ENCODE measurements around the gene C19orf12. TPM values are rescaled to one million over a fixed set of nuclear protein-coding genes. Genes with fewer than 3 reads are reported as not detected.

The C19orf12 gene
- total RNA-seq, 1 donor from 2014 or later, result 14.2 TPM

- intact Hi-C loops (cut with DNase I), result no loop called here
- DNase-seq (ENCODE audit: extremely low spot score in 2 of 2), result no peak
- TF ChIP-seq POLR2A (IDR thresholded peaks at IDR 0.05) (no peak), POLR2AphosphoS5 (IDR thresholded peaks at IDR 0.05; ENCODE audit: insufficient read depth in 1 of 2, low read depth in 1 of 2) (no peak)
- TF ChIP-seq, protein P1, sequence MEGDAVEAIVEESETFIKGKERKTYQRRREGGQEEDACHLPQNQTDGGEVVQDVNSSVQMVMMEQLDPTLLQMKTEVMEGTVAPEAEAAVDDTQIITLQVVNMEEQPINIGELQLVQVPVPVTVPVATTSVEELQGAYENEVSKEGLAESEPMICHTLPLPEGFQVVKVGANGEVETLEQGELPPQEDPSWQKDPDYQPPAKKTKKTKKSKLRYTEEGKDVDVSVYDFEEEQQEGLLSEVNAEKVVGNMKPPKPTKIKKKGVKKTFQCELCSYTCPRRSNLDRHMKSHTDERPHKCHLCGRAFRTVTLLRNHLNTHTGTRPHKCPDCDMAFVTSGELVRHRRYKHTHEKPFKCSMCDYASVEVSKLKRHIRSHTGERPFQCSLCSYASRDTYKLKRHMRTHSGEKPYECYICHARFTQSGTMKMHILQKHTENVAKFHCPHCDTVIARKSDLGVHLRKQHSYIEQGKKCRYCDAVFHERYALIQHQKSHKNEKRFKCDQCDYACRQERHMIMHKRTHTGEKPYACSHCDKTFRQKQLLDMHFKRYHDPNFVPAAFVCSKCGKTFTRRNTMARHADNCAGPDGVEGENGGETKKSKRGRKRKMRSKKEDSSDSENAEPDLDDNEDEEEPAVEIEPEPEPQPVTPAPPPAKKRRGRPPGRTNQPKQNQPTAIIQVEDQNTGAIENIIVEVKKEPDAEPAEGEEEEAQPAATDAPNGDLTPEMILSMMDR (IDR thresholded peaks at IDR 0.05), result no peak
- Histone ChIP-seq H3K27me3 (no peaks in the 10 kb centered on the region), H3K9me3 (no peaks in the 10 kb centered on the region), H3K27ac (no peak overlapping the region), H3K4me3 (no peak overlapping the region), H3K4me1 (no peaks in the 10 kb centered on the region), H3K36me3 (peaks cover 0 to 15% of the 10 kb centered on the region in 2 donors)
These were observed 10.2 kb downstream of the C19orf12 start for GRCh38 chr19:29704562-29705558.

DNA sequence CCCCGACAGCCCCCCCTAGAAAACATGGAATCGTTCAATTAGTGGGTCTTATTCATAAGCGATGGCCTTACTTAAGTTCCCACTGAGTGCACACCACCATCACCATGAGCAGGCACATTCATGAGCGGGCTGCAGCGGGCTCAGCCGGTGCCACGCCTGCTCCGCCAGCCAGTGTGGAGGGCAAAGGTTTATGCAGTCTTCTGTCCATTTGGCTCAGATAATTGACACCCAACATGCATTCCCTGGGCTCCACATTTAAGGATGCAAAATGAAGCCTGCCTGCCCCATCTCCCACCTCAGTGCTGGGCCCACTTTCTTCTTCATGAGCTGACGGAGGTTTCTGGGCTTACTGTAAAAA lies 12.1 kb downstream of the C19orf12 start:
- DNase-seq (ENCODE audit: extremely low spot score in 2 of 2), result no peak
- intact Hi-C loops (cut with DNase I), result no loop called here
- Histone ChIP-seq H3K27ac (no peak overlapping the region), H3K4me3 (no peak overlapping the region), H3K4me1 (no peaks in the 10 kb centered on the region), H3K27me3 (no peaks in the 10 kb centered on the region), H3K9me3 (no peaks in the 10 kb centered on the region), H3K36me3 (peaks cover 0 to 15% of the 10 kb centered on the region in 2 donors)
- TF ChIP-seq, protein P1 (IDR thresholded peaks at IDR 0.05), result no peak

DNA sequence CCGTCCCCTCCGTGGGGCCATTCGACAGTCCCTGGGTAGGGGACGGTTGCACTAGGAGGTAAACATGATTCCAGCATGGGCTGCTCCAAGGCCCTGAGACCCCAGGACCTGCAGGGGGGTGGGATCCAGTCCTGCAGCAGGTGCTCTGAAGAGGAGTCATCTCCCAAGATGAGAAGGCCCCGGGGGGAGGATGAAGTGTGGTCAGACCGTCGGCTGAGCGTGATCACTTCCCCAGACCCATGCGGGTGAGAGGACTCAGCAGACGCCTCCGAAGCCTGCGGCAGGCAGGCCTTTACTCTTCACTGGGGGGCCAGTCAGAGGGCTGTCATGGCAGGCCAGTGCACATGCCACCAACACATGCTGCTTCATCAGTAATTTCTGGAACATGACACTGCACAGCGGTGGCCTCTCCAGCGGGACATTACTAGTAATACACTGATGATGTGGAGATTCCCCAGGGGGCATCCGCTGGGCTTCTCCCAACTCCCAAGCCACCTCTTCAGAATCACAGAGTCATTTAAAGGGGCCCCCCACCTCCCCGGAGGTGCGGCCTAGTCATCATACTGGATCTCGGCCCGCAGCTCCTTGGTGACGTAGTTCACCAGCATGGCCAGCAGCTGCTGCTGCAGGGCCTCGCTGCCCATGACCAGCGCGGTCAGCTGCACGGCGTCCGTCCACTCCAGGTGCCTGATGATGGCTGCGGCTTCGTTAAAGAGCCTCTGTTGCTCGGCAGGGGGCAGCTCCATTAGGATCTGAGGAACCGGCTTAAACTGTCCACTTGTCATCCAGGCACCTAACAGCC lies 12.7 kb downstream of the C19orf12 start:
- TF ChIP-seq, protein P1 (IDR thresholded peaks at IDR 0.05), result no peak
- TF ChIP-seq POLR2AphosphoS5 (IDR thresholded peaks at IDR 0.05; ENCODE audit: insufficient read depth in 1 of 2, low read depth in 1 of 2), result no peak
- TF ChIP-seq POLR2A (IDR thresholded peaks at IDR 0.05), result no peak
- Histone ChIP-seq H3K9me3 (no peaks in the 10 kb centered on the region), H3K27me3 (no peaks in the 10 kb centered on the region), H3K4me3 (no peak overlapping the region), H3K4me1 (no peaks in the 10 kb centered on the region), H3K27ac (no peak overlapping the region), H3K36me3 (peaks cover 0 to 15% of the 10 kb centered on the region in 2 donors)
- no peak for DNase-seq (ENCODE audit: extremely low spot score in 2 of 2)
- intact Hi-C loops (cut with DNase I), result no loop called here

DNA sequence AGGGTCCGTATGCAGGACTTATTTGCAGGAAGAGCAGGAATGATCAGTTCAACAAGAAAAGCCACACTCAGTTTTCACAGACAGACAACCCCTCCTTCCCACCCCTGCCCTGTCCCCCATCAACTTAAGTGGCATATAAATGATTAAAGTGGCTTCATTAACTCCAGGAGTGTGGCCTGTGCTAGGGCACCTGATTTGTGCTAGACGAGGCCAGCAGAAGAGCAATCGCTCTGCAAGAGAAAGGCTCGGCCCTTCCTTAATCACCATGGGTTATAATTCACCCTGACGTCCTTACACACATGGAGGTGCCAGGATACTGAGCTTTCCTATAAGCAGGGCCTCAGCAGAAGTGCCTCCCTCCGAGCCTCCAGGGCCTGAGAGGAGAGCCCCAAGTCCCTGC lies 14.6 kb downstream of the C19orf12 start:
- intact Hi-C loops (cut with DNase I), result no loop called here
- Histone ChIP-seq H3K4me3 (no peak overlapping the region), H3K4me1 (no peaks in the 10 kb centered on the region), H3K27ac (no peak overlapping the region), H3K27me3 (no peaks in the 10 kb centered on the region), H3K36me3 (peaks cover 0 to 15% of the 10 kb centered on the region in 2 donors), H3K9me3 (no peaks in the 10 kb centered on the region)
- TF ChIP-seq, protein P1 (IDR thresholded peaks at IDR 0.05), result no peak
- TF ChIP-seq POLR2A (IDR thresholded peaks at IDR 0.05) (no peak), POLR2AphosphoS5 (IDR thresholded peaks at IDR 0.05; ENCODE audit: insufficient read depth in 1 of 2, low read depth in 1 of 2) (no peak)
- DNase-seq (ENCODE audit: extremely low spot score in 2 of 2), result no peak

All from vagina (tissue), 2 donors.